ENCODE results near the gene FLRT1.

DNA sequence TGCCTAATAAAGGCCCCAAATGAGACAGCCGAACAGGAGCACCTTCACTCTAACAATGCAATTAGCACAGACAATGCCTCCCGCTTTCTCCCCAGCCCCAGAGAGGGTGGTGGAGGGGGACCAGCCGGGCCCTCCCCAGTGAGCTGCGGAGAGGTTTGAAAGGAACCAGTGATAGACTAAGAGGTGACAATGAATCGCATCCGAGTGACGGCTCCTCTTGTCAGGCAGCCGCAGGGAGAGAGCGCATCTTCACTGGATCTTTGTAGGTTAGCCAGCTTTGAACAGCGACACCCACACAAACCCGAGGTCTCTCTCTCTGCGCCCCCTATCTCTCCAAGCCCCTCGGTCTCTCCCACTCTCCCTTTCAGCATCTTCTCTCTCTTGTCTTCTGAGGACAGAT is 28.0 kb downstream of the FLRT1 start:
- TF ChIP-seq GABPA (IDR thresholded peaks at IDR 0.05; ENCODE audit: low read depth), result no peak
- TF ChIP-seq, protein P1, sequence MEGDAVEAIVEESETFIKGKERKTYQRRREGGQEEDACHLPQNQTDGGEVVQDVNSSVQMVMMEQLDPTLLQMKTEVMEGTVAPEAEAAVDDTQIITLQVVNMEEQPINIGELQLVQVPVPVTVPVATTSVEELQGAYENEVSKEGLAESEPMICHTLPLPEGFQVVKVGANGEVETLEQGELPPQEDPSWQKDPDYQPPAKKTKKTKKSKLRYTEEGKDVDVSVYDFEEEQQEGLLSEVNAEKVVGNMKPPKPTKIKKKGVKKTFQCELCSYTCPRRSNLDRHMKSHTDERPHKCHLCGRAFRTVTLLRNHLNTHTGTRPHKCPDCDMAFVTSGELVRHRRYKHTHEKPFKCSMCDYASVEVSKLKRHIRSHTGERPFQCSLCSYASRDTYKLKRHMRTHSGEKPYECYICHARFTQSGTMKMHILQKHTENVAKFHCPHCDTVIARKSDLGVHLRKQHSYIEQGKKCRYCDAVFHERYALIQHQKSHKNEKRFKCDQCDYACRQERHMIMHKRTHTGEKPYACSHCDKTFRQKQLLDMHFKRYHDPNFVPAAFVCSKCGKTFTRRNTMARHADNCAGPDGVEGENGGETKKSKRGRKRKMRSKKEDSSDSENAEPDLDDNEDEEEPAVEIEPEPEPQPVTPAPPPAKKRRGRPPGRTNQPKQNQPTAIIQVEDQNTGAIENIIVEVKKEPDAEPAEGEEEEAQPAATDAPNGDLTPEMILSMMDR (IDR thresholded peaks at IDR 0.05; ENCODE audit: insufficient read depth, low read length), result no peak
